GM12864 (cell line): ENCODE results near the gene CDK14.

Experiments
- DNase-seq: peaks from one replicate; pipeline ENCODE4 v3.0.0-alpha.2; 2011; ENCODE audit warnings: low read depth
- H3K4me3 ChIP-seq: 2 replicates; pipeline ENCODE4 v1.5.1; 2011; ENCODE audit warnings: mild to moderate bottlenecking, low read depth, low read length, control low read depth
- CTCF ChIP-seq: IDR thresholded peaks from 2 replicates; pipeline ENCODE4 v1.5.1; 2011; ENCODE audit warnings: low read depth, mild to moderate bottlenecking, moderate library complexity, low read length, control low read depth, inconsistent platforms; ENCODE audit errors: missing control alignments

Gene CDK14

DNA sequence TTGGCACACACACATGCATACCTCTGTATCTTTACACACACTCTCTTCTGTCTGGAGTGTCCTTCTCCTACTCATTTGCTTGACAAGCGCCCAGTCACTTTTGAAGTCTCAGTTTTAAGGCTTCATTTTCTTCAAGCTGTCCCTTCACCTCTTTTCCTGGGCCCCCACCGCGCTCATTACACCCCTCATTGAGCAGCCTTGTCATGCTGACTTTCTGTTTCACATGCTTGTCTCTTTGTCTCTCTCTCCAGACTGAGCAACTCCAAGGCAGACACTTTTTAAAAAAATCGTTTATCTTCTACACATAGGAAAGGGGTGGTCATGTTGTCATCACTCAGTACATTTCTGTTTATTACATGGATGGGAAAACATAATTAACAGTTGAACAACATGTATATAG, 442.9 kb downstream of the CDK14 start:
- H3K4me3 ChIP-seq: no peak overlapping the region
- no peak for TF ChIP-seq CTCF
- DNase-seq: no peak

DNA sequence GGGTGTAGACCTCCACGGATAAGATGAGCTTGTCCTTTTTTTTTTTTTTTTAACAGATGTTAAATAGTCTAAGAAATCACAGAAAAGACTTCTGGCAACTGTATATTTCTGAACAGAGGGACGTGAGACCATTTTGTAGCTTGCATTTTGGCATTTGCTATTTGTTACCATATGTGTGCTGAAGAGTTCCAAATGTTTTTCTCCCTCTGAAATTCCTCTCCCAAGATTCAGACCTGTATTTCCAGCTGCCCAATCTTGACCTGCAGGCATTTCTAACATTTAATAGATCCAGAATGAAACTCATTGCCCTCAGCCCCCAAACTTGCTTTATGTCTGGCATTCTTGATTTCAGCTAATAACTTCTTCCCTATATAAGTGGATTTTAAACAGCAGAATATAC, 445.0 kb downstream of the CDK14 start:
- H3K4me3 ChIP-seq: no peak overlapping the region
- no peak for DNase-seq
- no peak for TF ChIP-seq CTCF

DNA sequence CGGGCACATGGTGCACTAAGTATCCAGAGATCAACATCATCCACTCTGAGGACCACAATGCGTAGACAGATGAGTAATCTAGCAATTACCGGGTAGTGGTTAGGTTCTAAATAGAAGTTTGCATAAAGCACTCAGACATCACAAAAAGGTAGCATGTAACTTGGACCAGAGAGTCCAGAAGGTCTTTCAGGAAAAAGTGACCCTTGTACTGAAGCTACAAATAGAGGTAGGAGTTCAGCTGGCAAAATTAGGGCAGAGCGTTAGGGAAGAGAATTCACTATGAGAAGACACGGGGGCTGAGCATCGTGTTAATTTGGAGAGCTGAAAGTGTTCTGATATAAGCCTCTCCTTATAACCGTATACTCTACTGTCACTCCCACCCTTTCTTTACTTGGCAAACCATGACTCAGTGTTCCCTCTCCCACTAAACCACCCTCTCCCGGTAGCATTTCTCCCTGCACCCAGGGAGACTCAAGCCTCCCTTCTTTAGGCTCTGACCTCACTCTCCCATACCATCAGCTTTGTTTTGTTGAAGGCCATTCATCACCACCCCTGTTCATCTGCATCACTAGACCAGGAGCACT, 445.9 kb downstream of the CDK14 start:
- DNase-seq: no peak
- TF ChIP-seq CTCF: no peak
- no peak overlapping the region for H3K4me3 ChIP-seq

- no peak for DNase-seq
- TF ChIP-seq CTCF: no peak
- H3K4me3 ChIP-seq: no peak overlapping the region
Measured at GRCh38 chr7:91043186-91043585, 447.1 kb downstream of the CDK14 start.

DNA sequence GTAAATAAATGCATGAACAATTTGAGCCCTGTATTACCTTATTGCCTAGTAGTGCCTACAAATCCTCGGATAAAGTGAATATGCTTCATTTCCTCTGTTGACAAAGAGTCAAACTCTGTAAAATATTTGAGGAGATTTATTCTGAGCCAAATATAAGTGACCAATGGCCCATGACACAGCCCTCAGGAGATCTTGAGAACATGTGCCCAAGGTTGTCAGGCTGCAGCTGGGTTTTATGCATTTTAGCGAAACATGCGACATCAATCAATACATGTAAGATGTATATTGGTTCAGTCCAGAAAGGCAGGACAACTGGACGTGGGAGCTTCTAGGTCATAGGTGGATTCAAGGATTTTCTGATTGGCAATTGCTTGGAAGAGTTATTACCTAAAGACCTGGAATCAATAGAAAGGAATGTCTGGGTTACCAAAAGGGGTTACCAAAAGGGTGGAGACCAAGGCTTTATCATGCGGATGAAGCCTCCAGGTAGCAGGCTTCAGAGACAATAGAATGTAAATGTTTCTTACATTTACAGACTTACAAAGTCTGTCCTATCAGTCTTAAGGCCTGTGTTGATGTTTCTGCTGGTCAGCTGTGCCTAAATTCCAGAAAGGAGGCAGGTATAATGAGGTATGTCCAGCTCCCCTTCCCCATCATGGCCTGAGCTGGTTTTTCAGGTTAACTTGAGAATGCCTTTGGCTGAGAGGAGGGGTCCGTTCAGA, 448.0 kb downstream of the CDK14 start:
- no peak overlapping the region for H3K4me3 ChIP-seq
- TF ChIP-seq CTCF: no peak
- DNase-seq: no peak

- TF ChIP-seq CTCF: no peak
- no peak for DNase-seq
Measured at GRCh38 chr7:91045606-91046005, 449.5 kb downstream of the CDK14 start.

DNA sequence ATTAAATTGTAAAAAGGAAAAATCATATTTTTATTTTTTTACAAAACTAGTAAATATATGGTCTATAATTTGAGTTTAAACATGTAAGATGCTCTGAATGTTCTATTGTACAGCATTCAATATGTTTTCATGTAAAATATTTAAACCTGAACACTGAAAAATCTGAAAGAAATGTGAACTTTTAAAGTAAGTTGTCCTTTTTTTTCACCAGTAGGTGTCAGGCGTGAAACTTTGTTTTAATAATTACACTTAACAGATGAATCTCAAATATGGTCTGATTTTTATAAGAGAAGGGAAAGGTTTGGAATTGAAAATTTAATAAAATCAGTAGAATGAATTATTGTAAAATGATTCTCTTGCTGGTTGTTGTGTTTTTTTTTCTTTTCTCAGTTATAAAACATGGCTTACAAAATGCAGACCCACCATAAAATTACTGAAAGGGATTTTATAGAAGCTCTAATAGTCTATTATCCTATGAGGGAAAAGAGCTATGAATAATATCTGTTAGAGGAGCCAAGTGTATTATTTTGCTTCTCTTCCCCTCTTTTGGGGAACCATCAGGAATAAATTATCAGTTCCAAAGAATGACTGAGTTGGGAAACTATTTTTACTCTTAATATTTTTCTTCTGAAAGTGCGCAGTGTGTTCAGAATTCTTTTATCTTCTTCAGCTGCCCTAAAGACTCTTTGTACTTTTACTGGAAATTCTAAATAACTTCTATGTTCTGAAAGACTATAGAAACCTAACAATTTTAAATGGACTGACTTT, 450.4 kb downstream of the CDK14 start:
- H3K4me3 ChIP-seq: no peak overlapping the region
- DNase-seq: no peak
- TF ChIP-seq CTCF: peak; percentile 17

More at GRCh38 chr7:91045606-91046005, 449.5 kb downstream of the CDK14 start:
- no peak overlapping the region for H3K4me3 ChIP-seq
